K562 (cell line): Measurements from ENCODE around the gene SLC30A3. TPM values are rescaled to one million over a fixed set of nuclear protein-coding genes. Genes with fewer than 3 reads are reported as not detected.

Experiments used
- BDP1 ChIP-seq: IDR thresholded peaks from 3 replicates; pipeline ENCODE4 v1.6.1; 2011; ENCODE audit not compliant: insufficient read length, insufficient read depth
- CBX3 ChIP-seq, 2 experiments: IDR thresholded peaks; 1 replicate in 1 of 2; 2 replicates in 1 of 2; pipeline ENCODE4 v1.6.1; 2012; ENCODE audit warnings: inconsistent platforms in 2 of 2, low read length in 2 of 2, borderline replicate concordance in 1 of 2, control low read depth in 1 of 2
- DNMT1 ChIP-seq: fragments of 450-650 bp; IDR thresholded peaks from 2 replicates; pipeline ENCODE4 v1.6.1; 2016; ENCODE audit warnings: antibody characterized with exemption, mild to moderate bottlenecking
- EGR1 ChIP-seq: fragments of 450-650 bp; conservative IDR thresholded peaks from 2 replicates; pipeline ENCODE4 v1.6.1; 2017; ENCODE audit warnings: mild to moderate bottlenecking
- GTF2A2 ChIP-seq: IDR thresholded peaks from 2 replicates; pipeline ENCODE4 v1.6.1; 2016; ENCODE audit warnings: mild to moderate bottlenecking, missing genetic modification characterization, missing compliant biosample characterization
- TRIM24 ChIP-seq, 2 experiments: fragments of 450-650 bp; IDR thresholded peaks; 2 replicates each; pipeline ENCODE4 v1.6.1; 2016
- ZBTB17 ChIP-seq: fragments of 450-650 bp; formaldehyde crosslinking; IDR thresholded peaks from 2 replicates; pipeline ENCODE4 v1.4.0; 2020; ENCODE audit warnings: mild to moderate bottlenecking
- ZNF12 ChIP-seq: sonication (generic); formaldehyde crosslinking; IDR thresholded peaks from 2 replicates; pipeline ENCODE4 v1.4.0; 2020; ENCODE audit warnings: mild to moderate bottlenecking, missing genetic modification reagents
- ZNF589 ChIP-seq: fragments of 200-800 bp; sonication (Bioruptor generic); IDR thresholded peaks from 2 replicates; pipeline ENCODE4 v1.6.1; 2016; ENCODE audit warnings: low read depth, missing genetic modification characterization, missing compliant biosample characterization
- ZZZ3 ChIP-seq: fragments of 450-650 bp; IDR thresholded peaks from 2 replicates; pipeline ENCODE4 v1.6.1; 2016; ENCODE audit warnings: antibody characterized with exemption, mild to moderate bottlenecking, moderate library complexity
- polyA plus RNA-seq, 8 experiments: library from polyadenylated mRNA; depleted of rRNA in 4 of 8; stranded (reverse) in 5 of 8; unstranded in 3 of 8; fragments of >200 nt; fragmentation: Nextera tagmentation in 2 of 8; fragmentation: Illumina TruSeq in 1 of 8; extraction: Ambion mirVana in 2 of 8; extraction: Trizol in 1 of 8; gene quantifications; 2 replicates each; pipeline versions ENCODE4 v1.2.1 to v1.2.3, GENCODE V29; 2011 to 2014; ENCODE audit warnings: inconsistent platforms in 1 of 8, missing spikeins in 1 of 8
- total RNA-seq, 7 experiments: library from RNA; depleted of rRNA in 6 of 7; stranded (reverse); fragments of >200 nt in 6 of 7; fragmentation: Illumina TruSeq in 2 of 7; extraction: Trizol in 2 of 7; gene quantifications; 2 replicates each; pipeline versions ENCODE4 v1.2.1 to v1.2.3, GENCODE V29; 2011 to 2021; ENCODE audit warnings: low replicate concordance in 1 of 7
- TF ChIP-seq, protein P1 (sequence below): fragments of 450-650 bp; IDR thresholded peaks from 2 replicates; pipeline ENCODE4 v1.6.1; 2016; ENCODE audit warnings: borderline replicate concordance
- TF ChIP-seq, protein P2 (sequence below): fragments of 450-650 bp; formaldehyde crosslinking; IDR thresholded peaks from 2 replicates; pipeline ENCODE4 v1.4.0; 2020; ENCODE audit warnings: mild to moderate bottlenecking
- TF ChIP-seq, protein P3 (sequence below): sonication (generic); formaldehyde crosslinking; IDR thresholded peaks from 2 replicates; pipeline ENCODE4 v1.8.0; 2022; ENCODE audit warnings: mild to moderate bottlenecking, low read depth, missing genetic modification reagents
- TF ChIP-seq, protein P4 (sequence below): fragments of 450-650 bp; formaldehyde crosslinking; IDR thresholded peaks from 2 replicates; pipeline ENCODE4 v1.4.0; 2020; ENCODE audit warnings: mild to moderate bottlenecking, mixed read lengths
- TF ChIP-seq, protein P5 (sequence below), 3 experiments: fragments of 200-800 bp in 1 of 3; sonication (Bioruptor generic) in 1 of 3; sonication (generic) in 1 of 3; formaldehyde crosslinking in 1 of 3; IDR thresholded peaks; 2 replicates each; pipeline versions ENCODE4 v1.6.1 to v1.8.0; 2016 to 2022; ENCODE audit warnings: mild to moderate bottlenecking in 2 of 3, missing compliant biosample characterization in 2 of 3, missing genetic modification characterization in 2 of 3, missing genetic modification reagents in 1 of 3
- TF ChIP-seq, protein P6 (sequence below): fragments of 200-800 bp; sonication (Bioruptor generic); IDR thresholded peaks from 2 replicates; pipeline ENCODE4 v1.6.1; 2016; ENCODE audit warnings: missing genetic modification characterization, missing compliant biosample characterization

SLC30A3 gene
- total and polyA plus RNA-seq, 9 of the 15 experiments (the other 6 are each of a cell fraction or from before 2014, with no cell fraction given) = 0.03 to 2.7 (median 0.89) TPM; not detected in 1

DNA sequence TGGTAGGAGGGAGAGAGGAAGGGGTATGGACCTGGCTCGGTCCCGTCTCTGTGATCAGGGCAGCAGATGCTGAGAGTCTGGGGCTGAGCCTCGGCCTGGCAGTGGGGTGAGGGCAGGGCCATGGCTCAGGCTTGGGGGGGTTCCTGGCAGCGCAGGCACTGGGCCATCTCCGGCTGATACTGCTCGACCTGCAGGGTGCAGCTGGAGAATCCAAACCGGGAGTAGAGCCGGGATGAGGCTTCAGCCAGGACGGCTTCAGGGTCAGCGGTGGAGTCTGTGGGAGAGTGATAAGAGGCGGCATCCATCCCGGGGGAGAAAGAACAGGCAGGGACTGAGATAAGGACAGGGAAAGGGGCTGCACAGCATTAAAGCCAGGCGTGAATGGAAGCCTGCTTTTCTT lies 7.7 kb downstream of the SLC30A3 start (continued):
- TF ChIP-seq ZNF589 (no peak), ZNF12 (CRISPR knock-in tag) (no peak), BDP1 (no peak), EGR1 (peak; percentile 22; the same call in 1 of the 2 replicates), TRIM24 (IDR thresholded peaks at IDR 0.05) (peak in 1 of 2 experiments; percentile 35; a peak in 1 of 4 replicates), ZZZ3 (no peak), DNMT1 (no peak), ZBTB17 (CRISPR knock-in tag) (no peak), GTF2A2 (tag) (no peak), CBX3 (IDR thresholded peaks at IDR 0.05; ENCODE audit: borderline replicate concordance in 1 of 2, low read length in 2 of 2) (no peak)
- TF ChIP-seq, protein P1, sequence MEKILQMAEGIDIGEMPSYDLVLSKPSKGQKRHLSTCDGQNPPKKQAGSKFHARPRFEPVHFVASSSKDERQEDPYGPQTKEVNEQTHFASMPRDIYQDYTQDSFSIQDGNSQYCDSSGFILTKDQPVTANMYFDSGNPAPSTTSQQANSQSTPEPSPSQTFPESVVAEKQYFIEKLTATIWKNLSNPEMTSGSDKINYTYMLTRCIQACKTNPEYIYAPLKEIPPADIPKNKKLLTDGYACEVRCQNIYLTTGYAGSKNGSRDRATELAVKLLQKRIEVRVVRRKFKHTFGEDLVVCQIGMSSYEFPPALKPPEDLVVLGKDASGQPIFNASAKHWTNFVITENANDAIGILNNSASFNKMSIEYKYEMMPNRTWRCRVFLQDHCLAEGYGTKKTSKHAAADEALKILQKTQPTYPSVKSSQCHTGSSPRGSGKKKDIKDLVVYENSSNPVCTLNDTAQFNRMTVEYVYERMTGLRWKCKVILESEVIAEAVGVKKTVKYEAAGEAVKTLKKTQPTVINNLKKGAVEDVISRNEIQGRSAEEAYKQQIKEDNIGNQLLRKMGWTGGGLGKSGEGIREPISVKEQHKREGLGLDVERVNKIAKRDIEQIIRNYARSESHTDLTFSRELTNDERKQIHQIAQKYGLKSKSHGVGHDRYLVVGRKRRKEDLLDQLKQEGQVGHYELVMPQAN = no peak
- TF ChIP-seq, protein P2, sequence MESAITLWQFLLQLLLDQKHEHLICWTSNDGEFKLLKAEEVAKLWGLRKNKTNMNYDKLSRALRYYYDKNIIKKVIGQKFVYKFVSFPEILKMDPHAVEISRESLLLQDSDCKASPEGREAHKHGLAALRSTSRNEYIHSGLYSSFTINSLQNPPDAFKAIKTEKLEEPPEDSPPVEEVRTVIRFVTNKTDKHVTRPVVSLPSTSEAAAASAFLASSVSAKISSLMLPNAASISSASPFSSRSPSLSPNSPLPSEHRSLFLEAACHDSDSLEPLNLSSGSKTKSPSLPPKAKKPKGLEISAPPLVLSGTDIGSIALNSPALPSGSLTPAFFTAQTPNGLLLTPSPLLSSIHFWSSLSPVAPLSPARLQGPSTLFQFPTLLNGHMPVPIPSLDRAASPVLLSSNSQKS (CRISPR knock-in tag) = no peak
- TF ChIP-seq, protein P3, sequence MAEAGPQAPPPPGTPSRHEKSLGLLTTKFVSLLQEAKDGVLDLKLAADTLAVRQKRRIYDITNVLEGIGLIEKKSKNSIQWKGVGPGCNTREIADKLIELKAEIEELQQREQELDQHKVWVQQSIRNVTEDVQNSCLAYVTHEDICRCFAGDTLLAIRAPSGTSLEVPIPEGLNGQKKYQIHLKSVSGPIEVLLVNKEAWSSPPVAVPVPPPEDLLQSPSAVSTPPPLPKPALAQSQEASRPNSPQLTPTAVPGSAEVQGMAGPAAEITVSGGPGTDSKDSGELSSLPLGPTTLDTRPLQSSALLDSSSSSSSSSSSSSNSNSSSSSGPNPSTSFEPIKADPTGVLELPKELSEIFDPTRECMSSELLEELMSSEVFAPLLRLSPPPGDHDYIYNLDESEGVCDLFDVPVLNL (CRISPR knock-in tag) = no peak
- TF ChIP-seq, protein P4, sequence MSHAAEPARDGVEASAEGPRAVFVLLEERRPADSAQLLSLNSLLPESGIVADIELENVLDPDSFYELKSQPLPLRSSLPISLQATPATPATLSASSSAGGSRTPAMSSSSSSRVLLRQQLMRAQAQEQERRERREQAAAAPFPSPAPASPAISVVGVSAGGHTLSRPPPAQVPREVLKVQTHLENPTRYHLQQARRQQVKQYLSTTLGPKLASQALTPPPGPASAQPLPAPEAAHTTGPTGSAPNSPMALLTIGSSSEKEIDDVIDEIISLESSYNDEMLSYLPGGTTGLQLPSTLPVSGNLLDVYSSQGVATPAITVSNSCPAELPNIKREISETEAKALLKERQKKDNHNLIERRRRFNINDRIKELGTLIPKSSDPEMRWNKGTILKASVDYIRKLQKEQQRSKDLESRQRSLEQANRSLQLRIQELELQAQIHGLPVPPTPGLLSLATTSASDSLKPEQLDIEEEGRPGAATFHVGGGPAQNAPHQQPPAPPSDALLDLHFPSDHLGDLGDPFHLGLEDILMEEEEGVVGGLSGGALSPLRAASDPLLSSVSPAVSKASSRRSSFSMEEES (CRISPR knock-in tag) = no peak
- TF ChIP-seq, protein P5, sequence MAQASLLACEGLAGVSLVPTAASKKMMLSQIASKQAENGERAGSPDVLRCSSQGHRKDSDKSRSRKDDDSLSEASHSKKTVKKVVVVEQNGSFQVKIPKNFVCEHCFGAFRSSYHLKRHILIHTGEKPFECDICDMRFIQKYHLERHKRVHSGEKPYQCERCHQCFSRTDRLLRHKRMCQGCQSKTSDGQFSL (CRISPR knock-in tag; IDR thresholded peaks at IDR 0.05) = no peak
- TF ChIP-seq, protein P5 (tag; IDR thresholded peaks at IDR 0.05) = no peak
- TF ChIP-seq, protein P6, sequence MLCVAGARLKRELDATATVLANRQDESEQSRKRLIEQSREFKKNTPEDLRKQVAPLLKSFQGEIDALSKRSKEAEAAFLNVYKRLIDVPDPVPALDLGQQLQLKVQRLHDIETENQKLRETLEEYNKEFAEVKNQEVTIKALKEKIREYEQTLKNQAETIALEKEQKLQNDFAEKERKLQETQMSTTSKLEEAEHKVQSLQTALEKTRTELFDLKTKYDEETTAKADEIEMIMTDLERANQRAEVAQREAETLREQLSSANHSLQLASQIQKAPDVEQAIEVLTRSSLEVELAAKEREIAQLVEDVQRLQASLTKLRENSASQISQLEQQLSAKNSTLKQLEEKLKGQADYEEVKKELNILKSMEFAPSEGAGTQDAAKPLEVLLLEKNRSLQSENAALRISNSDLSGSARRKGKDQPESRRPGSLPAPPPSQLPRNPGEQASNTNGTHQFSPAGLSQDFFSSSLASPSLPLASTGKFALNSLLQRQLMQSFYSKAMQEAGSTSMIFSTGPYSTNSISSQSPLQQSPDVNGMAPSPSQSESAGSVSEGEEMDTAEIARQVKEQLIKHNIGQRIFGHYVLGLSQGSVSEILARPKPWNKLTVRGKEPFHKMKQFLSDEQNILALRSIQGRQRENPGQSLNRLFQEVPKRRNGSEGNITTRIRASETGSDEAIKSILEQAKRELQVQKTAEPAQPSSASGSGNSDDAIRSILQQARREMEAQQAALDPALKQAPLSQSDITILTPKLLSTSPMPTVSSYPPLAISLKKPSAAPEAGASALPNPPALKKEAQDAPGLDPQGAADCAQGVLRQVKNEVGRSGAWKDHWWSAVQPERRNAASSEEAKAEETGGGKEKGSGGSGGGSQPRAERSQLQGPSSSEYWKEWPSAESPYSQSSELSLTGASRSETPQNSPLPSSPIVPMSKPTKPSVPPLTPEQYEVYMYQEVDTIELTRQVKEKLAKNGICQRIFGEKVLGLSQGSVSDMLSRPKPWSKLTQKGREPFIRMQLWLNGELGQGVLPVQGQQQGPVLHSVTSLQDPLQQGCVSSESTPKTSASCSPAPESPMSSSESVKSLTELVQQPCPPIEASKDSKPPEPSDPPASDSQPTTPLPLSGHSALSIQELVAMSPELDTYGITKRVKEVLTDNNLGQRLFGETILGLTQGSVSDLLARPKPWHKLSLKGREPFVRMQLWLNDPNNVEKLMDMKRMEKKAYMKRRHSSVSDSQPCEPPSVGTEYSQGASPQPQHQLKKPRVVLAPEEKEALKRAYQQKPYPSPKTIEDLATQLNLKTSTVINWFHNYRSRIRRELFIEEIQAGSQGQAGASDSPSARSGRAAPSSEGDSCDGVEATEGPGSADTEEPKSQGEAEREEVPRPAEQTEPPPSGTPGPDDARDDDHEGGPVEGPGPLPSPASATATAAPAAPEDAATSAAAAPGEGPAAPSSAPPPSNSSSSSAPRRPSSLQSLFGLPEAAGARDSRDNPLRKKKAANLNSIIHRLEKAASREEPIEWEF (CRISPR knock-in tag) = no peak
